OCI-LY1 (cell line): Measurements from ENCODE around the gene VAV2.

Experiments used
- CTCF ChIP-seq: fragments of 200-600 bp; sonication (generic), shearing (Covaris generic); IDR thresholded peaks from 2 replicates; pipeline ENCODE4 v1.5.1; 2017; ENCODE audit warnings: mild to moderate bottlenecking, antibody characterized with exemption, low read length, moderate library complexity, mixed read lengths
- EZH2 ChIP-seq: fragments of 200-600 bp; sonication (generic), shearing (Covaris generic); IDR thresholded peaks from 2 replicates; pipeline ENCODE4 v1.8.0; 2017; ENCODE audit warnings: borderline replicate concordance, mixed run types, mild to moderate bottlenecking, antibody characterized with exemption, low read length, moderate library complexity, mixed read lengths

GRCh38 chr9:133874060-133874657, 118.0 kb downstream of the VAV2 start:
- no peak for TF ChIP-seq CTCF
- TF ChIP-seq EZH2: no peak
